GM18951 (cell line): ENCODE measurements around the gene TBC1D7.

Source experiments
- POLR2A ChIP-seq: IDR thresholded peaks from 4 replicates; pipeline ENCODE4 v1.6.1; 2011; ENCODE audit warnings: mild to moderate bottlenecking; ENCODE audit not compliant: insufficient read length, insufficient read depth; ENCODE audit errors: extremely low read depth
- in situ Hi-C: fragments of 300-500 bp; cut with MboI; formaldehyde crosslinking; loops from one replicate; pipeline ENCODE4 v1.12.0; 2022; ENCODE audit warnings: low sequenced_read_pairs, mixed read lengths, inconsistent platforms; ENCODE audit not compliant: unreplicated experiment

TBC1D7 gene

GRCh38 chr6:13259393-13259792 lies 68.9 kb downstream of the TBC1D7 start:
- in situ Hi-C loops, result no loop called here
- no peak for TF ChIP-seq POLR2A

- in situ Hi-C loops, result no loop called here
- no peak for TF ChIP-seq POLR2A
Measured at GRCh38 chr6:13256266-13257001, 71.9 kb downstream of the TBC1D7 start.
